Activated naive CD8-positive, alpha-beta T cell treated with anti-CD3 and anti-CD28 coated beads, Interleukin-2, amount 10 ng/mL, durations not matched to agents 7 days and 5 days (primary cell): Measurements from ENCODE around the gene SLMAP. TPM values are rescaled to one million over a fixed set of nuclear protein-coding genes. Genes with fewer than 3 reads are reported as not detected.

ENCODE experiments used
- ATAC-seq: fragments of 150-1000 bp; cut with Tn5 transposase; one replicate; pipeline ENCODE4 v1.10.0; 2021; ENCODE audit warnings: low read depth, moderate library complexity
- POLR2A ChIA-PET: fragments of 350-600 bp; sonication (Branson Sonifier 250); formaldehyde crosslinking; loops from one replicate; lab custom pipeline; 2021; ENCODE audit warnings: antibody characterized with exemption; lab: Charles Lee
- DNase-seq: peaks from one replicate; pipeline ENCODE4 v3.0.0; 2021
- H3K27ac Mint-ChIP-seq: one replicate; pipeline ENCODE4 v1.8.0; 2022; ENCODE audit warnings: mild to moderate bottlenecking, mixed read lengths
- H3K27me3 Mint-ChIP-seq: one replicate; pipeline ENCODE4 v1.8.0; 2022; ENCODE audit warnings: mild to moderate bottlenecking, moderate library complexity, mixed read lengths
- H3K36me3 Mint-ChIP-seq: one replicate; pipeline ENCODE4 v1.8.0; 2021; ENCODE audit warnings: mild to moderate bottlenecking, mixed read lengths
- H3K4me1 Mint-ChIP-seq: one replicate; pipeline ENCODE4 v1.8.0; 2021; ENCODE audit warnings: mixed read lengths
- H3K4me3 Mint-ChIP-seq: one replicate; pipeline ENCODE4 v1.8.0; 2022; ENCODE audit warnings: mild to moderate bottlenecking, moderate library complexity, mixed read lengths
- H3K9me3 Mint-ChIP-seq: one replicate; pipeline ENCODE4 v1.8.0; 2021; ENCODE audit warnings: mixed read lengths
- total RNA-seq, 2 experiments: library from RNA; stranded (reverse); gene quantifications; one replicate each; pipeline ENCODE4 v1.2.3, GENCODE V29; 2021

Gene SLMAP
- total RNA-seq, 2 experiments from 2014 or later = 58.0 to 69.7 TPM

DNA sequence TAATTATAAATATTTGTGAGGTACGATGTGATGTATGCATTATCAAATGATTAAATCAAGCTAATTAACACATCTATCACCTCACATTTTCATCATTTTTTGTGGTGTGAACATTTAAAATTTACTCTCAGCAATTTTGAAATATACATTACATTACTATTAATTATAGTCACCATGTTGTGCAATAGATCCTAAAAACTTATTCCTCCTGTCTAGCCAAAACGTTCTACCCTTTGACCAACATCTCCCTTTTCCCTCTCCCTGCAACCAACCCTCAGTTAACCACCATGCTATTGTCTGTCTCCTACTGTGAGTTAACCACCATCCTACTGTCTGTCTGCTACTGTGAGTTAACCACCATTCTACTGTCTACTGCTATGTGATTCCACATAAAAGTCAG lies 20.7 kb upstream of the SLMAP start:
- Mint-ChIP-seq H3K4me1 (peaks cover 4% of the 10 kb centered on the region), H3K9me3 (no peaks in the 10 kb centered on the region), H3K36me3 (no peaks in the 10 kb centered on the region), H3K27ac (no peak overlapping the region), H3K27me3 (no peaks in the 10 kb centered on the region), H3K4me3 (no peak overlapping the region)
- DNase-seq (no peak), ATAC-seq (no peak)
- POLR2A ChIA-PET = interaction anchor here (0.7 kb wide), 1 partner anchor 11 kb away, joined by 3 read pairs; no protein-coding TSS in a partner anchor

DNA sequence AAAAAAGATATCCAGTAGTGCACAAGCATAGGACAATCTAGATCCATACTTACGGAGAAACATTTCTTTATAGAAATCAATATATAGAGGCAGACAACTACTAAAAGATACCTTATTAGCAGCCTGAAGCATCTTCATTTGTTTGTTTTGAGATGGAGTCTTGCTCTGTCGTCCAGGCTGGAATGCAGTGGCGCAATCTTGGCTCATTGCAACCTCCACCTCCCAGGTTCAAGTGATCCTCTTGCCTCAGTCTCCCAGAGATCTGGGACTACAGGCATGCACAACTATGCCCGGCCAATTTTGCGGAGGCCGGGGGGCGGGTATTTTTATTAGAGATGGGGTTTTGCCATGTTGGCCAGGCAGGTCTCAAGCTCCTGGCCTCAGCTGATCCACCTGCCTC lies 18.3 kb upstream of the SLMAP start:
- Mint-ChIP-seq H3K4me1 (peaks cover 4% of the 10 kb centered on the region), H3K9me3 (no peaks in the 10 kb centered on the region), H3K27ac (no peak overlapping the region), H3K27me3 (no peaks in the 10 kb centered on the region), H3K36me3 (no peaks in the 10 kb centered on the region), H3K4me3 (no peak overlapping the region)
- DNase-seq = no peak
- no peak for ATAC-seq
- POLR2A ChIA-PET = no interaction called here

DNA sequence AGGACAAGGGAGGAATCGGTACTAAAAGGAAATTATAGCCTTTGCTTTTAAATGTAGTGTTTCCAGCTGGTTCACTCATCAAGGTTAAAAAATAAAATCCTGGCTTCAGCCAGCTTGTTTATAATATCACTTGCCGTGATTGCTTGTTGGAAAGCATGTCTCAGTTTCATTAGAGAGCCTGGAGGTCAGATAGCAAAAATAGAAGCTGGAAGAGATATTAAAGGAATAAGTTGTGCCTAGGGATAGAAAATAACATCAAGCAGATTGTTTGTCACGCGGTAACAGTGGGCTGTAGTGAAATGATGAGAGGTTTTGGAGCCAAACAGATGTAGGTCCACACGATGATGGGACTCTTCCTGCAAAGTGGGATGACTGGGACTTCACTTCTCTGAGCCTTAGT lies 17.7 kb upstream of the SLMAP start:
- POLR2A ChIA-PET = no interaction called here
- no peak overlapping the region for H3K27ac Mint-ChIP-seq
- H3K4me1 Mint-ChIP-seq = peaks cover 4% of the 10 kb centered on the region
- no peaks in the 10 kb centered on the region for H3K9me3 Mint-ChIP-seq
- DNase-seq (no peak), ATAC-seq (no peak)
- no peak overlapping the region for H3K4me3 Mint-ChIP-seq
- no peaks in the 10 kb centered on the region for H3K36me3 Mint-ChIP-seq
- no peaks in the 10 kb centered on the region for H3K27me3 Mint-ChIP-seq

DNA sequence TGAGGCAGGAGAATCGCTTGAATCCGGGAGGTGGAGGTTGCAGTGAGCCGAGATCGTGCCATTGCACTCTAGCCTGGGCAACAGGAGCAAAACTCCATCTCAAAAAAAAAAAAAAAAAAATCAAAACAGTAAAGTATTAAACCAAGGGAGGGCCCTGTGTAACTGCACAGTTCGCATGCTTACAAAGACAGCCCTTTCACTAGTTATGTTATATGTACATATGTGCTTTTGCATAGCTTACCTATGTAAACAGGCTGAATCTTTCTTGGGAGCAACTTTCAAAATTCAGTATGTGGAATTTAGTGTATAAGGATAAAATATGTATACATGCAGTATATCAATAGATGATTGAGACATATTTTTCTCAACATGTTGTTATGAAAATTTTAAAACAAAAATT lies 16.1 kb upstream of the SLMAP start:
- Mint-ChIP-seq H3K4me1 (peaks cover 6% of the 10 kb centered on the region), H3K27me3 (peaks cover 2% of the 10 kb centered on the region), H3K4me3 (no peak overlapping the region), H3K27ac (no peak overlapping the region), H3K9me3 (no peaks in the 10 kb centered on the region), H3K36me3 (no peaks in the 10 kb centered on the region)
- no peak for DNase-seq
- POLR2A ChIA-PET = interaction anchor here (0.7 kb wide), 1 partner anchor 86 kb away, joined by 3 read pairs; no protein-coding TSS in a partner anchor
- no peak for ATAC-seq

DNA sequence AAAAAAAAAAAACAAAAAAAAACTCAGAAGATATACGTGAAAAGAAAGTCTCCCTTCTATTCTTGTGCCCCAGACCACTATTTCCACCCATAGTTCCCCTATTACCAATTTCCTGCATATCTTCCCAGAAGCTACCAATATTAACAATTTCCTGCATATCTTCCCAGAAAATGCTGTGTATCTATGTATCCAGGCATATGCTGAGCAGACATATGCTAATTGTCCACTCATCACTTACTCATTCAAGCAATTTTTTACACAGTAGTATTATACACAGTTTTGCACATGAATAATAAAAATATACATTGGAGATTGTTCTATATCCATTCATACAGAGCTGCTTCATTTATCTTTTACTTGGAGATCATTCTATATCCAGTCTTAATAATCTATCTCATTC lies 12.6 kb upstream of the SLMAP start:
- POLR2A ChIA-PET = no interaction called here
- Mint-ChIP-seq H3K36me3 (no peaks in the 10 kb centered on the region), H3K27ac (no peak overlapping the region), H3K4me3 (no peak overlapping the region), H3K27me3 (peaks cover 2% of the 10 kb centered on the region), H3K9me3 (no peaks in the 10 kb centered on the region), H3K4me1 (peaks cover 6% of the 10 kb centered on the region)
- no peak for ATAC-seq
- DNase-seq = no peak

DNA sequence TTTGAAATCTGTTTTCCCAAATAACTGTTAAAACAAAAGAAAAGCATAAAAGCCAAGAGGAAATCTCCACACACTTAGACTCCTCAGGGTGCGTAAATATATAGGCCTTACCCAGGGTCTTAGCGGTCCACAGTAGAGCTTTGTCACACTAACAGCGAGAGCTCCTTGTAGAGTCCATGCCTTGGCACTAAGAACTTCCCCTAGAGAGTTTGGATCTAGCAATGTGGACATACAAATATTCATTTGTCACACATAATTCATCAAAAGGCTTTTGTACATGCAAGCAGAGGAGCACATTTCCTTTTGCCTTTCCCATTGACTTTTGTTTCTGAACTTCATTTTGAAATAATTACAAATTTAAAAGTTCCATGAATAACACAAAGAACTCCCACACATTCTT lies 11.0 kb upstream of the SLMAP start:
- ATAC-seq (no peak), DNase-seq (no peak)
- no peak overlapping the region for H3K27ac Mint-ChIP-seq
- no peaks in the 10 kb centered on the region for H3K36me3 Mint-ChIP-seq
- POLR2A ChIA-PET = interaction anchor here (0.6 to 1.3 kb wide), 2 partner anchors 11 to 21 kb away, joined by 3 read pairs; partner anchors contain the start of gene SLMAP
- peaks cover 6% of the 10 kb centered on the region for H3K4me1 Mint-ChIP-seq
- H3K9me3 Mint-ChIP-seq = no peaks in the 10 kb centered on the region
- peaks cover 2% of the 10 kb centered on the region for H3K27me3 Mint-ChIP-seq
- H3K4me3 Mint-ChIP-seq = no peak overlapping the region

DNA sequence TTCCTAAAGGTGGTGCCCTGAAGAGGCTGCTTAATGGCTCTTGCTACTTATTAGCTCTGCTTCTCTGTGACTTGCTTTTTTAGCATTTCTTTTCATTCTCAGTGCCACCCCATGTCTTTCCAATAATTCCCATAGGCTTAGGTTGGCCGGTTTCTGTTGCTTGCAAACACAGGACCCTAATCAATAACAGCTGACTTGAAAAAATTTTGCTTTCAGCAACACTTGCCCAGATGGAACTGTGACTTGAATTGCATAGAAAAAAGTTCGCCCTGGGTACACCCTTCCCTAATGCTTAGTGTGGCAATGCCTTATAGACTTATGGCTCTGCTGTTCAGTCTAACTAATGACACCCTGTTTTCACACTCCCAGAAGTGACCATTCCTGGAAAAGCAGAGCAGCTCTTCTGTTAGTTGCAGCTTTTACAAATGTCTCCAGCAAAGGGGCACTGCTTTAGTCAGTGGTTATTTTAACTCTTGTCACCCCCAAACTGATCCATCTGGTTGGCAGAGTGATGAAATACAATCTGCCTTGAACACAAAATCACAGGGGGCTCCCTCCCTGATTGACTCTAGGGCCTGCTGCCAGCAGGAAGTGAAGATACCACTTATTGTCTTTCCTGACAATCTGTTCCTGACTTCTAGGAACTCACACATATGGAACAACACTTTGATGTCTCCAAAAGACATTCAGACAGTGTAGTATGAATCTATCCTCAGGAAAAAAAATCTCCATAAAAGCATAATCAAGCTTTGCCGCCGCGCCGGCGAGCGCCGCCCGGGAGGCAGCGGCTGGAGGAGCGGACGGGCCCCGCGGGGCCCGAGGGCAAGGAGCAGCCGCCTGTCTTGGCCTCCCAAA lies 9.7 kb upstream of the SLMAP start:
- ATAC-seq = no peak
- H3K4me1 Mint-ChIP-seq = peaks cover 6% of the 10 kb centered on the region
- no peaks in the 10 kb centered on the region for H3K36me3 Mint-ChIP-seq
- H3K27me3 Mint-ChIP-seq = peaks cover 2% of the 10 kb centered on the region
- no peak overlapping the region for H3K4me3 Mint-ChIP-seq
- POLR2A ChIA-PET = interaction anchor here (0.6 kb wide), 2 partner anchors 11 to 209 kb away, joined by 3 read pairs; no protein-coding TSS in a partner anchor
- no peak overlapping the region for H3K27ac Mint-ChIP-seq
- DNase-seq = no peak
- H3K9me3 Mint-ChIP-seq = no peaks in the 10 kb centered on the region

DNA sequence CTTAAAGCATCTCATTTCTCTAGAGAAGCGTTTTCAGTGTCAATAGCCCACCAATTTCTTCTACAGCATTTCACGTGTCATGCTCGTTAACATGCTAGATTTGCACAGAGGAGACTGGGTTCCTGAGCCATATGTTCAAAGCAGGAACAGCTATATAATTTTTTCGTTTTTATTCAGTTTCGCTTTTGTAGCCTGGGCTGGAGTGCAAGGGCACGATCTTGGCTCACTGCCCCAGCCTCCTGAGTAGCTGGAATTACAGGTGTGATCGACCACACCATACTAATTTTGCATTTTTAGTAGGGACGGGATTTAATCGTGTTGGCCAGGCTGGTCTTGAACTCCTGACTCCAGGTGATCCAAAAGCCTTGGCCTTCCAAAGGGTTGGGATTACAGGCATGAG lies 6.6 kb upstream of the SLMAP start:
- no peak overlapping the region for H3K4me3 Mint-ChIP-seq
- peaks cover 16% of the 10 kb centered on the region for H3K27me3 Mint-ChIP-seq
- no peaks in the 10 kb centered on the region for H3K9me3 Mint-ChIP-seq
- POLR2A ChIA-PET = no interaction called here
- DNase-seq (no peak), ATAC-seq (no peak)
- no peaks in the 10 kb centered on the region for H3K36me3 Mint-ChIP-seq
- H3K4me1 Mint-ChIP-seq = peaks cover 6% of the 10 kb centered on the region
- H3K27ac Mint-ChIP-seq = no peak overlapping the region

DNA sequence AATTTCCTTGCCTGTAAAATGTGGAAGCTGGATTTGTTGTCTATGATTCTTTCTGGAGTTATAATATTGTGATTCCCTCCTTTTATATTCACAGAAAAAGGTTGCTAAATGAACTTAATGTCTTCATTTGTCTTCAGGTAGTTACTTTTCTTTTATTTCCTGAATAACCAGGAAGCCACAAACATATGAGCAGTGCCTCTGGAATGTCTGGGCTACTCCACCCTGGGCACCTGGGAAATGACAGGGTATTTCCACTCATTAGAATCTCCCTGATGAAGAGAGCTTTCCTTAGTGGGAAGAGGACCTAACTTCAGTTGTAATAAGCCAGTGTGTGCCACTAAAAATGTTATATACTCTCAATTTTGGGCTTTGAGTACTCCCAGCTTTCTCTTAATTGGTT lies 3.8 kb upstream of the SLMAP start:
- no peak overlapping the region for H3K27ac Mint-ChIP-seq
- no peak overlapping the region for H3K4me3 Mint-ChIP-seq
- H3K4me1 Mint-ChIP-seq = peaks cover 10% of the 10 kb centered on the region
- DNase-seq (no peak), ATAC-seq (no peak)
- peaks cover 5% of the 10 kb centered on the region for H3K36me3 Mint-ChIP-seq
- H3K9me3 Mint-ChIP-seq = no peaks in the 10 kb centered on the region
- peaks cover 16% of the 10 kb centered on the region for H3K27me3 Mint-ChIP-seq
- POLR2A ChIA-PET = no interaction called here

DNA sequence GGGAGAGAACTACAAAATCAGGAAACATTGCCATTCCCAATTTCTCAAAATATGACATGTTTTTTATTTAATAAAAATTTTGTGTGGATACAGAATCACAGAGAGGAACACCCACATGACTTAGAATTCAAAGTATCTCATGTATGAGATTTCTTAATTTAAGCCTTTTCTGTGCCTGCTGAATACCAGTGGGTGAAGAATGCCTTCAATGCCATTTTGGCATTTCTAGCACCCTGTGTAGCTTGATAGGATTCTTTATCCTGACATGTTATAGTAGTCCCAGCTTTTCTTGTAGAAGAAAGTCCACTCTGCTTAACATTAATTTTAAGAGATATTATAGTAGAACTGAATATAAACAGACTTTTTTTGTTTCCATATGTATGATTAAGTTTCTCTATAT lies 3.1 kb upstream of the SLMAP start:
- no peaks in the 10 kb centered on the region for H3K9me3 Mint-ChIP-seq
- H3K36me3 Mint-ChIP-seq = peaks cover 10% of the 10 kb centered on the region
- no peak overlapping the region for H3K4me3 Mint-ChIP-seq
- ATAC-seq (no peak), DNase-seq (no peak)
- H3K27ac Mint-ChIP-seq = no peak overlapping the region
- peaks cover 17% of the 10 kb centered on the region for H3K4me1 Mint-ChIP-seq
- POLR2A ChIA-PET = no interaction called here
- peaks cover 16% of the 10 kb centered on the region for H3K27me3 Mint-ChIP-seq

DNA sequence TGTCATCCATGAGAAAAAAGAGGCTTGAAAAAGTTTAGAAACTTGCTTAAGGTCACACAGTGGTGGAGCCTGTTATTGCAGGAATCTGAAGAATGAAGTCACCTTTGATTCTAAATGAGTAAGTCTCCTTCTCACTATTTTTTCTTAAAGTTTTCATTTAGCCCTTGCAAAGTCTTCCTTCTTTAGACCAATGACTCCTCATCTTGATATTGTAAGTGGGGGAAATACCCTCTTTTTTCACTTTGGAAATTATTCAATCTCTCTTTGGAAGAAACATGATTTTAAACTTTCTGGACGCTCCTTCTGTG lies 787 bp upstream of the SLMAP start:
- POLR2A ChIA-PET = interaction anchor here (1.2 to 2.0 kb wide), 6 partner anchors 10 to 551 kb away, joined by 3 to 17 read pairs (median 6); partner anchors contain the start of genes ARF4, DENND6A, HTD2 and PDE12
- H3K27ac Mint-ChIP-seq = peak overlapping the region; percentile 98
- peaks cover 21% of the 10 kb centered on the region for H3K36me3 Mint-ChIP-seq
- ATAC-seq (no peak), DNase-seq (no peak)
- no peaks in the 10 kb centered on the region for H3K9me3 Mint-ChIP-seq
- peaks cover 27% of the 10 kb centered on the region for H3K4me1 Mint-ChIP-seq
- H3K4me3 Mint-ChIP-seq = peak overlapping the region; percentile 93
- H3K27me3 Mint-ChIP-seq = peaks cover 16% of the 10 kb centered on the region

DNA sequence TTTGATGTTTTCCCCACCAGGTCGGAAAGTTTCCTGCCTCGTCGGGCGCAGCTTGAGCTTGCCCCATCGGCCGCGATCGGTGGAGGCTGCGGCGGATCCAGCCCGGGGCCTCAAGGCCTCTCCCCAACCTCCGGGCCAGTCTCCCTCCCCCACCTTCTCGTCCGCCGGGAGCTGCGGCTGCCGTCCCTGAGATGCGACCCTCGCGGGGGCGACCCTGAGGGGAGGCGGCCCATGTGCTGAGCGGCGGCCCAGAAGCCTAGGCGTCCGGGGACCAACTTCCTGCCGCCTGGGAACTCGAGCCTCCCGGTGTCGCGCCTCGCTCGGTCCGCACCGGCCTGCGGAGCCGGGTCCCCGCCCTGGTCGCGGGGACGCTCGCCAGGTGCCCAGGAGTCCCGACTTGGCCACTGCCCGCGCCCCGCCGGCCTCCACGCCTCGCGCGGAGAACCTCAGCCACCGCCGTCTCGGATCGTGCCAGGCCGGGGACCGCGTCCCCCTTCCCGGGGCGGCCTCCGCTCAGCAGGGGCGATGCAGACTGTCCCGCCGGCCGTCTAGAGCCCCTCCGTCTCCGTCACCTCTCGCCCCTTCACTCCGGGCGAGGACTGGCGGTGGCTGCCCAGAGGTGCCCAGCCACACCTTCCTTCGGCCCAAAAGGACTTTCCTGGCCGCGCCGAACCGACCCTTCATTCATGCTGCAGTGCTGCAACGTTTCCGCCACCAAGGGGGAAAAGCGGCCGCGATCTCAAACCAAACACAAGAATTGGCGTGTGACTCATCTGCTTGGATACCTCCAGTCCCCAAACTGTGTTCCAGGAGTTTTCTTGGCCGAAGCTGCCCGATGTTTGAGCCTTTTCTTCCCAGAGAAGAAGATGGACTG lies 656 bp downstream of the SLMAP start:
- peaks cover 13% of the 10 kb centered on the region for H3K27me3 Mint-ChIP-seq

DNA sequence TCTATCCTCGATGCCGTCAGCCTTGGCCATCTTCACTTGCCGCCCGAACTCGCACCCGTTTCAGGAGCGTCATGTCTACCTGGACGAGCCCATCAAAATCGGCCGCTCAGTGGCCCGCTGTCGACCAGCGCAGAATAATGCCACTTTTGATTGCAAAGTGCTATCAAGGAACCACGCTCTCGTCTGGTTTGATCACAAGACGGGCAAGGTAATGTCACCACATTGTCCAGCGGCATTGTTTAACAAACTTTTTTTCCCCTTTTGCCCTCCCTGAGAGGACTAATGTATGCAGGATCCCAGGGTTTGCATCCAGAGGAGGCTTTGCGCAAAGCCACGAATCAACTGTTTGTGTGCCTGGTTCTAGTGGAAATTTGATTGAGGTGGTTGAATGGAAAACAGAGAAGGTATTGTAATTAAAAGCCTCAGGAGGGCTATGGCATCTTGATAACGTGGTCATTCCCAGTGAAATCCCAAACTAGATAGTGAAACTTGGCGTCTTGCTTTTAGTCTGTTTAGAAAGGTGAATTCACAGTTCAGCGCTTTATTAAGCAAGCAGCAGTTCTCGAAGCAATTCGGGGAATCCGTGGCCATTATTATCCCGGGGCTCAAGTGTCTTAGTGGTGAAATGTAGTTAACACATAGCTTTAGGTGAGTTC lies 1.7 kb downstream of the SLMAP start:
- Mint-ChIP-seq H3K4me1 (peaks cover 26% of the 10 kb centered on the region), H3K4me3 (peak overlapping the region; percentile 93), H3K9me3 (no peaks in the 10 kb centered on the region), H3K27me3 (peaks cover 9% of the 10 kb centered on the region), H3K36me3 (peaks cover 32% of the 10 kb centered on the region), H3K27ac (peak overlapping the region; percentile 94)
- POLR2A ChIA-PET = no interaction called here
- ATAC-seq = no peak
- peak; percentile 30 for DNase-seq

More for the DNA sequence above, 656 bp downstream of the SLMAP start:
- POLR2A ChIA-PET = interaction anchor here (0.6 to 2.0 kb wide), 9 partner anchors 12 to 549 kb away, joined by 3 to 17 read pairs (median 4); partner anchors contain the start of genes ARF4, DENND6A, HTD2 and PDE12
- DNase-seq (peak; percentile 67), ATAC-seq (peak; percentile 22)
- peak overlapping the region; percentile 98 for H3K27ac Mint-ChIP-seq
- H3K4me3 Mint-ChIP-seq = peak overlapping the region; percentile 93
- H3K36me3 Mint-ChIP-seq = peaks cover 28% of the 10 kb centered on the region
- H3K4me1 Mint-ChIP-seq = peaks cover 27% of the 10 kb centered on the region
- no peaks in the 10 kb centered on the region for H3K9me3 Mint-ChIP-seq
